ENCODE measurements around the gene COQ7. TPM values are rescaled to one million over a fixed set of nuclear protein-coding genes. Genes with fewer than 3 reads are reported as not detected.
A peak's percentile ranks its signal among the peaks of the same experiment; 100 is the strongest.

COQ7 gene
- total RNA-seq, 3 donors from 2014 or later = 13.8 to 20.2 (median 16.4) TPM

GRCh38 chr16:19084879-19085278, 17.5 kb downstream of the COQ7 start:
- no peak for DNase-seq (ENCODE audit: low spot score in 2 of 2)

GRCh38 chr16:19085679-19086200, 18.3 kb downstream of the COQ7 start:
- peak overlapping the region in 1 of 3 donors; percentile 69 for H3K4me3 ChIP-seq
- no peaks in the 10 kb centered on the region for H3K4me1 ChIP-seq
- no peaks in the 10 kb centered on the region for H3K36me3 ChIP-seq
- no peaks in the 10 kb centered on the region for H3K27me3 ChIP-seq
- H3K9me3 ChIP-seq = no peaks in the 10 kb centered on the region
- DNase-seq (ENCODE audit: low spot score in 2 of 2) = no peak
- H3K27ac ChIP-seq = no peak overlapping the region
- intact Hi-C loops (cut with DNase I; ENCODE audit: low total_unique reads) = loop anchor here (10.0 kb wide), 2 partner anchors 289 to 419 kb away; no protein-coding TSS in a partner anchor
- TF ChIP-seq POLR2A (IDR thresholded peaks at IDR 0.05) (no peak), POLR2AphosphoS5 (IDR thresholded peaks at IDR 0.05) (no peak), CTCF (IDR thresholded peaks at IDR 0.05) (no peak)

More at GRCh38 chr16:19084879-19085278, 17.5 kb downstream of the COQ7 start:
- H3K36me3 ChIP-seq = no peaks in the 10 kb centered on the region
- no peak overlapping the region for H3K27ac ChIP-seq
- H3K4me3 ChIP-seq = no peak overlapping the region
- no peaks in the 10 kb centered on the region for H3K9me3 ChIP-seq
- H3K4me1 ChIP-seq = no peaks in the 10 kb centered on the region
- intact Hi-C loops (cut with DNase I; ENCODE audit: low total_unique reads) = loop anchor here (10.0 kb wide), 2 partner anchors 290 to 420 kb away; no protein-coding TSS in a partner anchor
- H3K27me3 ChIP-seq = no peaks in the 10 kb centered on the region
- no peak for TF ChIP-seq POLR2AphosphoS5 (IDR thresholded peaks at IDR 0.05)
- TF ChIP-seq CTCF (IDR thresholded peaks at IDR 0.05) = no peak
- no peak for TF ChIP-seq POLR2A (IDR thresholded peaks at IDR 0.05)

DNA sequence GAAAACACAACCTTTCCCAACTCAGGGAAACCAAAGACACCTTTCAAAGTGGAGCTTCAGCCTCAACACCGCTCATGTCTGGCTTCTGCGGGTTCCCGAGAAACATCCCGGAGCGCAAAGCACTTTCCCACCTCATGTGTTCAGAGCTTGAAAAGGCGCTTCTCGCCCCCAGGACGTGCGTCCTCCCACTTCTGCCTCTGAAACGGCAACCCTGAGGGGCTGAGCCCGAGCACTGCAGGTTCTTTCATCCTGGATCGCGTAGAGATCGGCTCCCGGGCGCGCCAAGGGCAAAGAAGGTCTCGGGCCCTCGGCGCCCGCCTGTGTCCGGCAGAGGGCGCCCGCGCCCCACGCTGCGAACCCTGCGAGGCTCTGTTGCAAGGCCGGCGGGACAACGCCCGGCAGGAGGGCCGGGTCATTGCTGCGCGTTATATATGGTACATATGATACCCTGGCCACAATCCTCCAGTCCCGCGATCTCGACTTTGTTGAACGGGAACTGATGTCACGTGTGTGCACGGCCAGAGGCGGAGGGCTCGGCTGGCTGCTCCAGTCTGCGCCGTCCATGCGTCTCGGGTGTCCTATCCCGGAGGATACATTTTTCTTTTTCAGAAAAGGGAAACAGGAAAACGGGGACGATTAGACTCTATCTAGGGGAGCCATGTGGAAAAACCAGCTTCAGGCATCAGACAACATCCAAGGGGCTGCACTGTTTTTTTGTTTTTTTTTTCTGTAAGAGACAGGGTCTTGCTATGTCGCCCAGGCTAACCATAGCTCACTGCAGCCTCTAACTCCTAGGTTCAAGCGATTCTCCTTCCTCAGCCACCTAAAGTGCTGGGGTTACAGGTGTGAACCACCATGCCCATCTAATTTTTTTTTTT, 19.1 kb downstream of the COQ7 start:
- no peaks in the 10 kb centered on the region for H3K4me1 ChIP-seq
- H3K4me3 ChIP-seq = peak overlapping the region; percentile 42 to 69 (median 49)
- peak; percentile 63 to 80 for DNase-seq (ENCODE audit: low spot score in 2 of 2)
- no peaks in the 10 kb centered on the region for H3K27me3 ChIP-seq
- TF ChIP-seq POLR2AphosphoS5 (IDR thresholded peaks at IDR 0.05) (peak; percentile 53 to 73 (median 57)), CTCF (IDR thresholded peaks at IDR 0.05) (peak; percentile 96 to 97 (median 97)), POLR2A (IDR thresholded peaks at IDR 0.05) (no peak)
- H3K9me3 ChIP-seq = no peaks in the 10 kb centered on the region
- no peaks in the 10 kb centered on the region for H3K36me3 ChIP-seq
- intact Hi-C loops (cut with DNase I; ENCODE audit: low total_unique reads) = loop anchor here (10.0 kb wide), 2 partner anchors 288 to 418 kb away; no protein-coding TSS in a partner anchor
- H3K27ac ChIP-seq = peak overlapping the region in 1 of 2 donors; percentile 25

- TF ChIP-seq POLR2A (IDR thresholded peaks at IDR 0.05) (no peak), CTCF (IDR thresholded peaks at IDR 0.05) (no peak), POLR2AphosphoS5 (IDR thresholded peaks at IDR 0.05) (no peak)
- Histone ChIP-seq H3K27ac (no peak overlapping the region), H3K36me3 (no peaks in the 10 kb centered on the region), H3K4me1 (no peaks in the 10 kb centered on the region), H3K9me3 (no peaks in the 10 kb centered on the region), H3K27me3 (no peaks in the 10 kb centered on the region), H3K4me3 (no peak overlapping the region)
- intact Hi-C loops (cut with DNase I; ENCODE audit: low total_unique reads) = loop anchor here (10.0 kb wide), 2 partner anchors 286 to 416 kb away; no protein-coding TSS in a partner anchor
- DNase-seq (ENCODE audit: low spot score in 2 of 2) = no peak
Measured at GRCh38 chr16:19088341-19088916, 21.0 kb downstream of the COQ7 start.

Data from breast epithelium (tissue), 4 donors.